Glutamatergic neuron (in vitro differentiated cells): ENCODE results near the gene SMG6. TPM values are rescaled to one million over a fixed set of nuclear protein-coding genes. Genes with fewer than 3 reads are reported as not detected.

ENCODE experiments used
- DNase-seq: peaks from one replicate; pipeline ENCODE4 v3.0.0; 2022
- H3K27ac Mint-ChIP-seq: one replicate; pipeline ENCODE4 v1.8.0; 2020; ENCODE audit warnings: mild to moderate bottlenecking, mixed read lengths, inconsistent platforms; ENCODE audit not compliant: unreplicated experiment
- H3K27me3 Mint-ChIP-seq: one replicate; pipeline ENCODE4 v1.8.0; 2020; ENCODE audit warnings: mild to moderate bottlenecking, moderate library complexity, mixed read lengths, inconsistent platforms; ENCODE audit not compliant: unreplicated experiment
- H3K36me3 Mint-ChIP-seq: one replicate; pipeline ENCODE4 v1.8.0; 2020; ENCODE audit warnings: mild to moderate bottlenecking, mixed read lengths, inconsistent platforms; ENCODE audit not compliant: unreplicated experiment
- H3K4me1 Mint-ChIP-seq: one replicate; pipeline ENCODE4 v1.8.0; 2020; ENCODE audit warnings: mild to moderate bottlenecking, low read depth, mixed read lengths, inconsistent platforms; ENCODE audit not compliant: unreplicated experiment
- H3K4me3 Mint-ChIP-seq: one replicate; pipeline ENCODE4 v1.8.0; 2020; ENCODE audit warnings: mild to moderate bottlenecking, mixed read lengths, inconsistent platforms; ENCODE audit not compliant: unreplicated experiment
- H3K9me3 Mint-ChIP-seq: one replicate; pipeline ENCODE4 v1.8.0; 2020; ENCODE audit warnings: mild to moderate bottlenecking, moderate library complexity, mixed read lengths, inconsistent platforms; ENCODE audit not compliant: unreplicated experiment
- CTCF ChIP-seq: fragments of 200-600 bp; sonication (generic); IDR thresholded peaks from one replicate; pipeline ENCODE4 v1.5.0; 2021; ENCODE audit not compliant: partially characterized antibody, unreplicated experiment
- total RNA-seq: library from RNA; stranded (reverse); fragmentation: NEBNext Ultra II Directional; extraction: Animal tissue kit (Norgen Biotek cat#: 25700); gene quantifications from one replicate; pipeline ENCODE4 v1.2.1, GENCODE V29; 2021; ENCODE audit not compliant: unreplicated experiment

SMG6 gene
- total RNA-seq, 1 donor from 2014 or later = 42.7 TPM

DNA sequence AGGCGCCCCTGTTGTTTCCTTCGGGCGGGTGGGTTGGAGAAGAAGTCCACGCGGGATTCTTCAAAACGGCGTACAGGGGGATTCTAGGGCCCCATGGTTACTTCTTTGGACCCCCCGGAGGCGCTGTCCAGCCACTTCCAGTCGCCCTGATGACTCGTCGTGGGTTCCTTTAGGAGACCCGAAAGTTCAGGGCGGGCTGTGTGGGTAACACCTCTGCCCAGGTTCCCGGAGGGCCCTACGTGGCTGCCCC, 249.4 kb downstream of the SMG6 start:
- Mint-ChIP-seq H3K27ac (no peak overlapping the region), H3K4me3 (peak overlapping the region; percentile 74), H3K4me1 (peaks cover under 1% of the 10 kb centered on the region), H3K9me3 (peaks cover 6% of the 10 kb centered on the region), H3K27me3 (peaks cover 9% of the 10 kb centered on the region), H3K36me3 (no peaks in the 10 kb centered on the region)
- DNase-seq = no peak
- TF ChIP-seq CTCF = no peak

GRCh38 chr17:2053380-2054261, 250.0 kb downstream of the SMG6 start:
- no peak overlapping the region for H3K27ac Mint-ChIP-seq

DNA sequence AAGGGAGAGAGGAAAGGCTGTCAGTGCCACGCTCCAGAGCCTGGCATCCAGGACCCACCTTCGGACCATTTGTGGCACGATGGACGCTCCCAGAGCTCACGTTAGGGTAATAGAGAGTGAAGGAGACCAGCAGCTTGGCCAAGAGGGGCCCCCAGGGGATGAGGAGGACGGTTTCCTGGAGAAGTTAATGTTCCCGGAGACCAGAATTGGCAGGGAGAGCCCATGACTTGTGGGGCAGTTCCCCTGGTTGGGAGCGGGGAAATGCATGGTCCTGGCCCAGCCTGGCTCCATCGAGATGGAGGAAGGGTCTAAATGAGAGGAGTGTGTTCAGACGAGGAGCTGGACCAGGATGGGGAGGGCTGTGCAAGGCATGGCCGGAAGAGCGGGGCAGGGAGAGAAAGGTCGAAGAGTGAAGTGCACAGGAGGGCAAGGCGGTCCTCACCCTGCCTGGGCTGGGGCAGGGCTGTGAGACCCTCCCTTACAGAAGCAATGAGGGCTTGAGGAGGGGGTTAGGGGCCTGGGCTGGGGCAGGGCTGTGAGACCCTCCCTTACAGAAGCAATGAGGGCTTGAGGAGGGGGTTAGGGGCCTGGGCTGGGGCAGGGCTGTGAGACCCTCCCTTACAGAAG, 251.5 kb downstream of the SMG6 start:
- Mint-ChIP-seq H3K36me3 (no peaks in the 10 kb centered on the region), H3K4me3 (peak overlapping the region; percentile 25), H3K27me3 (peaks cover 14% of the 10 kb centered on the region), H3K9me3 (peaks cover 9% of the 10 kb centered on the region), H3K27ac (no peak overlapping the region), H3K4me1 (peaks cover 3% of the 10 kb centered on the region)
- TF ChIP-seq CTCF = no peak
- DNase-seq = no peak

More at GRCh38 chr17:2053380-2054261, 250.0 kb downstream of the SMG6 start:
- peak; percentile 82 for DNase-seq
- TF ChIP-seq CTCF = peak; percentile 64
- H3K36me3 Mint-ChIP-seq = no peaks in the 10 kb centered on the region
- H3K4me3 Mint-ChIP-seq = peak overlapping the region; percentile 75
- peaks cover 3% of the 10 kb centered on the region for H3K4me1 Mint-ChIP-seq
- H3K9me3 Mint-ChIP-seq = peaks cover 9% of the 10 kb centered on the region
- peaks cover 12% of the 10 kb centered on the region for H3K27me3 Mint-ChIP-seq

GRCh38 chr17:2051061-2051932, 252.3 kb downstream of the SMG6 start:
- Mint-ChIP-seq H3K9me3 (peaks cover 9% of the 10 kb centered on the region), H3K36me3 (no peaks in the 10 kb centered on the region), H3K4me3 (peak overlapping the region; percentile 25), H3K4me1 (peaks cover 3% of the 10 kb centered on the region), H3K27me3 (peaks cover 14% of the 10 kb centered on the region), H3K27ac (no peak overlapping the region)
- DNase-seq = peak; percentile 46
- TF ChIP-seq CTCF = no peak
